ENCODE data around the gene MACROD2.

Gene MACROD2

GRCh38 chr20:15742627-15743026 is 1747.3 kb downstream of the MACROD2 start:
- TF ChIP-seq CTCF (IDR thresholded peaks at IDR 0.05; ENCODE audit: borderline replicate concordance, control extremely low read depth, extremely low read depth, insufficient read depth, missing control alignments) = no peak
- DNase-seq (ENCODE audit: low spot score) = no peak
- in situ Hi-C loops (cut with MboI; ENCODE audit: low sequenced_read_pairs, unreplicated experiment) = no loop called here

GRCh38 chr20:15756002-15756753 is 1760.9 kb downstream of the MACROD2 start:
- DNase-seq (ENCODE audit: low spot score) = no peak
- in situ Hi-C loops (cut with MboI; ENCODE audit: low sequenced_read_pairs, unreplicated experiment) = no loop called here
- TF ChIP-seq CTCF (IDR thresholded peaks at IDR 0.05; ENCODE audit: borderline replicate concordance, control extremely low read depth, extremely low read depth, insufficient read depth, missing control alignments) = no peak

GRCh38 chr20:15756754-15757115 is 1761.4 kb downstream of the MACROD2 start:
- DNase-seq (ENCODE audit: low spot score) = no peak
- in situ Hi-C loops (cut with MboI; ENCODE audit: low sequenced_read_pairs, unreplicated experiment) = no loop called here
- TF ChIP-seq CTCF (IDR thresholded peaks at IDR 0.05; ENCODE audit: borderline replicate concordance, control extremely low read depth, extremely low read depth, insufficient read depth, missing control alignments) = no peak

GRCh38 chr20:15759594-15759993 is 1764.3 kb downstream of the MACROD2 start:
- in situ Hi-C loops (cut with MboI; ENCODE audit: low sequenced_read_pairs, unreplicated experiment) = no loop called here

GRCh38 chr20:15760001-15760621 is 1764.8 kb downstream of the MACROD2 start:
- no peak for DNase-seq (ENCODE audit: low spot score)
- in situ Hi-C loops (cut with MboI; ENCODE audit: low sequenced_read_pairs, unreplicated experiment) = no loop called here
- TF ChIP-seq CTCF (IDR thresholded peaks at IDR 0.05; ENCODE audit: borderline replicate concordance, control extremely low read depth, extremely low read depth, insufficient read depth, missing control alignments) = no peak

More at GRCh38 chr20:15759594-15759993, 1764.3 kb downstream of the MACROD2 start:
- no peak for TF ChIP-seq CTCF (IDR thresholded peaks at IDR 0.05; ENCODE audit: borderline replicate concordance, control extremely low read depth, extremely low read depth, insufficient read depth, missing control alignments)
- no peak for DNase-seq (ENCODE audit: low spot score)

GRCh38 chr20:15763366-15763765 is 1768.0 kb downstream of the MACROD2 start:
- no peak for TF ChIP-seq CTCF (IDR thresholded peaks at IDR 0.05; ENCODE audit: borderline replicate concordance, control extremely low read depth, extremely low read depth, insufficient read depth, missing control alignments)
- in situ Hi-C loops (cut with MboI; ENCODE audit: low sequenced_read_pairs, unreplicated experiment) = no loop called here
- no peak for DNase-seq (ENCODE audit: low spot score)

Measured in GM13976 (cell line).